ENCODE data around the gene IRF2.

DNA sequence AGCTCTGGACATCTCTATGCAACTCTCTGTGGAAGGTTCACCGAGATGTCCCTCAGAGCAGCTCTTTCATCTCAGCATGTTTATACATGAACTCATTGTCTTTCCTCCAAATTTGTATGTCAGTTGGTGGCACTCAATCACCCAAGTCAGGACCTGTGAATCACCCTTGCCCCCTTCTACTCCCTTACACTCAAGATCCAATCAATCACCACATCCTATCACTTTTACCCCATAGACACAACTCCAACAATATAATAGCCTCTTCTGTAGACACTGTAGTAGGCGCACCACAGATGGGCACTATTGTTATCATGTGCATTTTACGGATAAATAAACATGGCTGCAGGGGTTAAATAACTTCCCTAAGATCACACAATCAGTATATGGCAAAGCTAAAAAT is 41.3 kb upstream of the IRF2 start:
- TF ChIP-seq POLR2AphosphoS5 (IDR thresholded peaks at IDR 0.05; ENCODE audit: low read depth, low read length) (no peak), POLR2A (IDR thresholded peaks at IDR 0.05; ENCODE audit: low read depth, low read length) (no peak), SPI1 (IDR thresholded peaks at IDR 0.05; ENCODE audit: low read depth, low read length) (no peak)

Measured in GM12891 (cell line).